GM19099 (cell line): ENCODE results near the gene SMIM13.

Experiments
- POLR2A ChIP-seq: IDR thresholded peaks from 3 replicates; pipeline ENCODE4 v1.6.1; 2011; ENCODE audit warnings: low read depth; ENCODE audit not compliant: insufficient read length; ENCODE audit errors: extremely low read depth

The SMIM13 gene

GRCh38 chr6:11067348-11067747, 26.3 kb upstream of the SMIM13 start:
- no peak for TF ChIP-seq POLR2A

GRCh38 chr6:11069760-11070159, 23.9 kb upstream of the SMIM13 start:
- no peak for TF ChIP-seq POLR2A

DNA sequence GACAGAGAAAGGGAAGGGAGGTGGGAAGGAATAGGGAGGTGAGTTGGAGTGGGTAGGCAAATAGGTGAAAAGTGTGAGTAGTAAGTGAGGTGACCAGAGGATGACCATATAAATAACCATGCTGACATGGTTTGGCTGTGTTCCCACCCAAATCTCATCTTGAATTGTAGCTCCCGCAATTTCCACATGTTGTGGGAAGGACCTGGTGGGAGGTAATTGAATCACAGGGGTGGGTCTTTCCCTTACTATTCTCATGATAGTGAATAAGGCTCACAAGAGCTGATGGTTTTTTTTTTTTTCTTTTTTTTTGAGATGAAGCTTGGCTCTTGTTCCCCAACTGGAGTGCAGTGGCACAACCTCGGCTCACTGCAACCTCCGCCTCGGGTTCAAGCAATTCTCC, 21.5 kb upstream of the SMIM13 start:
- TF ChIP-seq POLR2A: no peak

- TF ChIP-seq POLR2A: no peak
Measured at GRCh38 chr6:11076540-11076939, 17.1 kb upstream of the SMIM13 start.

GRCh38 chr6:11078266-11078665, 15.4 kb upstream of the SMIM13 start:
- TF ChIP-seq POLR2A: no peak

GRCh38 chr6:11080296-11080695, 13.3 kb upstream of the SMIM13 start:
- TF ChIP-seq POLR2A: no peak

DNA sequence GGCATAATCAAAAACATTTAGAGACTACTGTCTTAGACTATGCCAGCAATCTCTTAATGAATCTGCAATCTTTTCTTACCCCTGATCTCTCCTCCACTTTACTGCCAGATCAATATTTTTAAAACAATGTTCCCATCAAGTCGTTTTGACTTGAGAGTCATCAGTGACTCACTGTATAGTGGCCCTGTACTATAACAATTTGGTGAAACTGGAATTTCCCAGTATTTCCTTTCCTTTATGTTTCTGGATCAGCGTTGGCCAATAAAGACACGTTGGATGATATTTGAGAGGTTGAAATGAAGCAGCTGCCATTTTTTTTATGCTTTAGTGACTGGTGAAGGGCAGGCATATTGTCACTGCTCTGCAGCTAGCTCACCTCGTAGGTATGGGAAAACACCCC, 10.1 kb upstream of the SMIM13 start:
- no peak for TF ChIP-seq POLR2A

GRCh38 chr6:11083956-11084355, 9.7 kb upstream of the SMIM13 start:
- no peak for TF ChIP-seq POLR2A

DNA sequence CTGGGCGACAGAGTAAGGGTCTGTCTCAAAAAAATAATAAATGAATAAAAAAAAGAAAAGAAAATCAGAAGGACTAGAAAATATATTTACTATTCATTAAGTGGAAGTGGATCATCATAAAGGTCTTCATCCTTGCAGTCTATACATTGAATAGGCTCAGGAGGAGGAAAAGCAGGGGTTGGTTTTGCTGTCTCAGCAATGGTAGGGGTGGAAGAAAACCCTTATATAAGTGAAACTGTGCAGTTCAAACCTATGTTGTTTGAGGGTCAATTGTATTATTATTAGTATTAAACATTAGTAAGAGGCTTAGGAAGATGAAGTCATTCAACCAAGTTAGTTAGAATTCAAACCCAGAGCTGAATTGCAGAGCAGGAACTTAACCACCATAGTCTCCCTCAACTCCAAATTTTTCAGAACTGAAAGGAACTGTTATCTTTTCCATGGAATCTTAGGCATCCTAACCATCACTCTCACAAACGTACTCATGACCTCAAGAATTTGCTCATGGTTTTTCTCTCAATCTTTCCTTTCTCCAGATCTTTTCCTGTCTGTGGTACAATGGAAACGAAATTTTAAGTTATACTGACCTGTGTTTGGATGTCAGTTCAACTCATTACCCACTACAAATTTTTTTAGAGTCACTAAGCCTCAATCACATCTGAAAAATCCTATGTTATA, 7.7 kb upstream of the SMIM13 start:
- TF ChIP-seq POLR2A: no peak

- no peak for TF ChIP-seq POLR2A
Measured at GRCh38 chr6:11089695-11090094, 3.9 kb upstream of the SMIM13 start.

GRCh38 chr6:11092668-11093375, 812 bp upstream of the SMIM13 start:
- TF ChIP-seq POLR2A: no peak

DNA sequence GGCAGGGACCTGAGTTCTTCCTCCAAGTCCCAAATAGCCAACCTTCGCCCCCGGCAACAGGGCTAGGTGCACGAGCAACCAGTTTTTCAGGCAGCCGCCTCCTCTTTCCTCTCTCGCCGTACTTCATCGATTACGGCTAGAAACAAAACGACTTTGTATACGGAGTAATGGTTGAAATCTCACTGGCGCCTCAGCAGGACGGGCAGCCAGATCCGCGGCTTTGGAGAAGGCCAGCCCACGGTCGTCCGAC, 333 bp upstream of the SMIM13 start:
- peak; percentile 79 for TF ChIP-seq POLR2A

DNA sequence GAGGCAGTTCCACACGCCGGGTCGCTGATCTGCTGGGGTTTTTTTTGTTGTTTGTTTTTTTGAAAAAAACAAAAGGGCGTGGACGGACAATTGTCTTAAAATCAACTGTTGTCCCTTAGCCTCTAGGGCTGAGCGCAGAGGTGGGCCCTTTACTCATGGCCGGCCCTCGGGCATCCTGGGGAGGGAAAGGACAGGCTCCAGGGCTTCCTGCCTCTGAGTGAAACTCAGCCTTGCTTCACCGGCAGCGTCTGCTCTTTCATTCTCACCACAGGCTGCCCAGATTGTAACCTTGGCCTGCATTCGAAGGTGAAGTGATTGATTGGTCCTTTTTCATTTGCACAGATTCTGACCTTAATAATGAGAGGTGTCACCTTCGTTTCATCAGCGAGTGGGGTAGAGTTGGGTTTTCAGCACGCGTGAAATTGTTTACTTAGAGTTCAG, 797 bp downstream of the SMIM13 start:
- no peak for TF ChIP-seq POLR2A

DNA sequence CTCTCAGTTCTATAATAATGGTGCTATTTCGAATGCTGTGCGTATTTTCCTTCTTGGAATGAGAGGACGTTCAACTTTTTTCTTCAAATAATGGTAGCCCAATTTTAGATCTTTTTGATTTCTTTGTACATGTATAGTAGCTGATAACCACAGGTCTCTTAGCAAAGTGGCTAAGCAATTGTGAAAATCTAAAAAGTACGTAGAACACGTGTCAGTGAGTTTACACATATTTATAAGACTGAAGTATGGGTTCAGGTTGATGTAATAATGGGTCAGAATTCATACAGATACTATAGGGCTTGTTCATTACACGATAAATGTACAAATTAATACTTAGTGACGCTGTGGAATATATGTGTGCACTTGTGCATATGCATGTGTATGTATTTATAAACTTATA, 1.3 kb downstream of the SMIM13 start:
- TF ChIP-seq POLR2A: no peak

DNA sequence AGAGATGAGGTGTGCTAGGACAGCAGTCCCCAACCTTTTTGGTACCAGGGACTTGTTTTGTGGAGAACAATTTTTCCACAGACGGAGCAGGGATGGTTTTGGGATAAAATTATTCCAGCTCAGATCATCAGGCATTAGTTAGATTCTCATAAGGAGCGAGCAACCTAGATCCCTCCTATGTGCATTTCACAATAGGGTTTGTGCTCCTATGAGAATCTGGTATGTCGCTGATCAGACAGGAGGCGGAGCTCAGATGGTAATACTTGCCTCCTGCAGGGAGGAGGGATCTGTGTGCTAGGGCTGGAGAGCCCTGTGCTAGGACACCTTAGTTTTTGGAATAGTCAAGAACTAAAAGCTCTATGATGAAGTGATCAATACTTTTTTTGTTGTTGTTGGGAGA, 2.5 kb downstream of the SMIM13 start:
- no peak for TF ChIP-seq POLR2A

- no peak for TF ChIP-seq POLR2A
Measured at GRCh38 chr6:11097476-11097875, 3.8 kb downstream of the SMIM13 start.

DNA sequence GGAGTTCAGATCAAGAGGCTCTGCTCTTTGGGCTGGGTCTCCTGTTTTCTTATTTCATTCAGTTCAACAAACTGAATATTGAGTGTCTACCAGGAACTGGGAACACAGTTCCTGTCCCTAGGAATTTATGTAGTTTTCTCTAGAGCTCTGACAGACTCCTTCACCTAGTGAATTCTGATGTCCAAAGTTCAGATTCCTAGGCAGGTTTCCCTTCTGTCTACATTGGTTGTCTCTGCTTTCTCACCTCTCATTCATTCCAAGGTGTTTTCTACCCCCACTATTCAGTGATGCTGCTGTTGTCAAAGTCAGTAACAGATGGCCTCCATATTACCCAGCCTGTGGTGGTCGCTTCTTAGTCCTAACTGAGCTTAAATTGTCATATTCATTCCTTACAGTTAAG, 4.4 kb downstream of the SMIM13 start:
- TF ChIP-seq POLR2A: no peak
